ENCODE results near the gene TMEM175. TPM values are rescaled to one million over a fixed set of nuclear protein-coding genes. Genes with fewer than 3 reads are reported as not detected.

The TMEM175 gene
- total RNA-seq, 3 donors from 2014 or later: 26.2 to 32.2 (median 28.2) TPM

DNA sequence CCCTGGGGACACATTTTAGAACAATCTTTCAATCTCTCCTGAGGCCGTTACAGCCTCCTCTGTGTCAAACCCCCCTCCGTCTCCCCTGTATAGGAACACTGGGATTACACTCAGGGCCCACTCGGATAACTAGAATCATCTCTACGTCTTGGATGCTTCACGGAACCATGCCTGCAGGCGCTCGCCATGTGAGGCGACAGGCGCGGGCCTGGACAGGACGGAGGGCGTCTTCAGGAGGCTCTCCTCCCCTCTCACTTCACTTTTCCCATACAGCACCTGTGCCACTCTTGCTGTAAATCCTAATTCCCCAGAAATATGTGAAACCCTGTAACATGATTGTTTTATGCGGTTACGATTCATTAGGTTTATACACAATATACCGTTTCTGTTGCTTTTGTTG, 50.6 kb downstream of the TMEM175 start:
- DNase-seq (ENCODE audit: low spot score in 2 of 2): no peak
- Histone ChIP-seq H3K27ac (no peak overlapping the region), H3K36me3 (no peaks in the 10 kb centered on the region), H3K9me3 (no peaks in the 10 kb centered on the region), H3K4me3 (no peak overlapping the region), H3K4me1 (peaks cover 3 to 12% of the 10 kb centered on the region in 2 donors), H3K27me3 (no peaks in the 10 kb centered on the region)
- TF ChIP-seq, protein P1, sequence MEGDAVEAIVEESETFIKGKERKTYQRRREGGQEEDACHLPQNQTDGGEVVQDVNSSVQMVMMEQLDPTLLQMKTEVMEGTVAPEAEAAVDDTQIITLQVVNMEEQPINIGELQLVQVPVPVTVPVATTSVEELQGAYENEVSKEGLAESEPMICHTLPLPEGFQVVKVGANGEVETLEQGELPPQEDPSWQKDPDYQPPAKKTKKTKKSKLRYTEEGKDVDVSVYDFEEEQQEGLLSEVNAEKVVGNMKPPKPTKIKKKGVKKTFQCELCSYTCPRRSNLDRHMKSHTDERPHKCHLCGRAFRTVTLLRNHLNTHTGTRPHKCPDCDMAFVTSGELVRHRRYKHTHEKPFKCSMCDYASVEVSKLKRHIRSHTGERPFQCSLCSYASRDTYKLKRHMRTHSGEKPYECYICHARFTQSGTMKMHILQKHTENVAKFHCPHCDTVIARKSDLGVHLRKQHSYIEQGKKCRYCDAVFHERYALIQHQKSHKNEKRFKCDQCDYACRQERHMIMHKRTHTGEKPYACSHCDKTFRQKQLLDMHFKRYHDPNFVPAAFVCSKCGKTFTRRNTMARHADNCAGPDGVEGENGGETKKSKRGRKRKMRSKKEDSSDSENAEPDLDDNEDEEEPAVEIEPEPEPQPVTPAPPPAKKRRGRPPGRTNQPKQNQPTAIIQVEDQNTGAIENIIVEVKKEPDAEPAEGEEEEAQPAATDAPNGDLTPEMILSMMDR (IDR thresholded peaks at IDR 0.05): no peak
- TF ChIP-seq POLR2A (IDR thresholded peaks at IDR 0.05): no peak
- TF ChIP-seq POLR2AphosphoS5 (IDR thresholded peaks at IDR 0.05): no peak
- intact Hi-C loops (cut with DNase I; ENCODE audit: low total_unique reads): no loop called here

DNA sequence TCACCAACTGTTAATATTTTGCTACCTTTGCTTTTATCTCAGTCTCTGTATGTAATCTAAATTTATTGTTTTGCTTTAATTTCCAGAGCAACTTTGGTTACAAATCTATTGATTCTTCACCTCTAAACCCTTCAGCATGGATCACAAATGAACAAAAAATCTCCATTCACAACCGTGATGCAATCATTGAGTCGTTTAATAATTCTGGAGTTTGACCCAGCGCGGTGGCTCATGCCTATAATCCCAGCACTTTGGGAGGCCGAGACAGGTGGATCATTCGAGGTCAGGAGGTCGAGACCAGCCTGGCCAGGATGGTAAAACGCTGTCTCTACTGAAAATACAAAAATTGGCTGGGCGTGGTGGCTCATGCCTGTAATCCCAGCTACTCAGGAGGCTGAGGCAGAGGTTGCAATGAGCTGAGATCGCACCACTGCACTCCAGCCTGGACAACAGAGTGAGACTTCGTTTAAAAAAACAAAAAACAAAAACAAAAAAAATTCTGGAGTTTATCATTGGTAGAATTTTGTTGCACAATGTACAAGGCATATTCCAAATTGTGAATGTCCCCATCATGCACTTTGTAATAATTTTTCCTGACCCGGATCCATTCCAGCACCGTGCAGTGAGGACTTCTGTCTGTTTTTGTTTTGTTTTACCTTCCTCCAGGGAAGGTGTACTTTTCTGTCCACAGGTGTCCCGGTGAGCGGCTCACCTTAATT, 52.2 kb downstream of the TMEM175 start:
- no peak for DNase-seq (ENCODE audit: low spot score in 2 of 2)
- Histone ChIP-seq H3K4me3 (peak overlapping the region in 2 of 3 donors; percentile 24 to 57), H3K27me3 (no peaks in the 10 kb centered on the region), H3K27ac (peak overlapping the region in 1 of 2 donors; percentile 19), H3K36me3 (no peaks in the 10 kb centered on the region), H3K4me1 (peaks cover 3 to 14% of the 10 kb centered on the region in 2 donors), H3K9me3 (no peaks in the 10 kb centered on the region)
- intact Hi-C loops (cut with DNase I; ENCODE audit: low total_unique reads): no loop called here
- TF ChIP-seq, protein P1 (IDR thresholded peaks at IDR 0.05): no peak
- TF ChIP-seq POLR2AphosphoS5 (IDR thresholded peaks at IDR 0.05) (no peak), POLR2A (IDR thresholded peaks at IDR 0.05) (no peak)

DNA sequence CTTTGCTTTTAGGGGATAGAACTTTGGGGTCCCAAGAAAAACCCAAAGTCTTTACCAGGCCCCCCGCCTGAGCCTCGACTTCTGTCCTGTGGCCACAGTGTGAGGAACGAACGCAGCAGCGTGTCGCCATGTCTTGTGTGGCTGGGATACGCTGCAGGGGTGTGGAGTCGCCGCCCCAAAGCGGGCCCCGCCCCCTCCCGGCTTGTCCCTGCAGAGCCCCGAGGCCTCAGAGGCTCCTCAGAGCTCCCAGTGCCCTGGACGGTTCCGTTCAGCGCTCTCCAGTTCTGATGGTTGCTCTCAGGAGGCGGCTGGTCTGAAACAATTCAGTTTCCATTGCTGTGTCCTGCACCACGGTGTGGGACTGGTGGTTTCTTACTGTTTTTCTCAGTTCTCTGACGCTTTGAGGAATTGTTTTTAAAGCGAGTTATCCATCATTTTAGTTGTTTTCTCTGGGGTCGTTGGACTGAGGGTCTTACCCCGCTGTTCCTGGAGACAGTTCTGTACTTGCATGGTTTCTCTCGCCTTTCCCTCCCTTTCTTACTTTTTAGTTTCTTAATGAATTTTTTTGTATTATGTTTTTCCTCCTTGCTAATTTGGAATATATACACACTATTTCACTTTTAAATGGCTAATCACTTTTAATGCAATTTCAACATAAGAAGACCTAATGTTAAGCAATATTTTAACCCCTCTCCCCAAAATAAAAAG, 53.0 kb downstream of the TMEM175 start:
- Histone ChIP-seq H3K4me1 (peaks cover 3 to 14% of the 10 kb centered on the region in 2 donors), H3K4me3 (peak overlapping the region in 2 of 3 donors; percentile 24 to 57), H3K27ac (peak overlapping the region in 1 of 2 donors; percentile 19), H3K27me3 (no peaks in the 10 kb centered on the region), H3K9me3 (no peaks in the 10 kb centered on the region), H3K36me3 (no peaks in the 10 kb centered on the region)
- intact Hi-C loops (cut with DNase I; ENCODE audit: low total_unique reads): no loop called here
- peak in 1 of 2 donors; percentile 80 for DNase-seq (ENCODE audit: low spot score in 2 of 2)
- TF ChIP-seq POLR2A (IDR thresholded peaks at IDR 0.05) (no peak), POLR2AphosphoS5 (IDR thresholded peaks at IDR 0.05) (no peak)
- TF ChIP-seq, protein P1 (IDR thresholded peaks at IDR 0.05): no peak

DNA sequence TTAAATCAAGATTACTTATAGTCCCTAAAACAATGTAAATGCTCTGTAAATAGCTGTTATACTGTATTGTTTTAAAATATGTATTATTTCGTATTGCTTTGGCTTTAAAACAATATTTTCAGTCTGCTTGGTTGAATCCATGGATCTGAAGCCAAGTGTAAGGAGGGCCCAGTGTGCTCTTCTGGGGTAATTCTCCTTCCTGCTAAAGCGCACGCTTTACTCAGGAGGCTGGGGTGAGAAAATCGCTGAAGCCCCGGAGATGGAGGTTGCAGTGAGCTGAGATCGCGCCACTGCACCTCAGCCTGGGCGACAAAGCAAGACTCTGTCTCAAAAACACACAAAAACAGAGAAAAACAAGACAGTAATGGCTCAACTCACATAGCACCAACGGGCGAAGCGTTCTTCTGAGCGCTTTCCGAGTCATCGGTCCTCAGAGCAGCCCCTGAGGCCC, 54.2 kb downstream of the TMEM175 start:
- H3K4me3 ChIP-seq: peak overlapping the region; percentile 52 to 88 (median 72)
- peak overlapping the region; percentile 60 to 86 for H3K27ac ChIP-seq
- intact Hi-C loops (cut with DNase I; ENCODE audit: low total_unique reads): no loop called here
- H3K9me3 ChIP-seq: no peaks in the 10 kb centered on the region
- H3K4me1 ChIP-seq: peaks cover 3 to 14% of the 10 kb centered on the region in 2 donors
- TF ChIP-seq POLR2AphosphoS5 (IDR thresholded peaks at IDR 0.05) (no peak), POLR2A (IDR thresholded peaks at IDR 0.05) (no peak)
- TF ChIP-seq, protein P1 (IDR thresholded peaks at IDR 0.05): no peak
- DNase-seq (ENCODE audit: low spot score in 2 of 2): no peak
- no peaks in the 10 kb centered on the region for H3K27me3 ChIP-seq
- H3K36me3 ChIP-seq: no peaks in the 10 kb centered on the region

Measured in breast epithelium (tissue), 4 donors.